H9 (cell line): Measurements from ENCODE around the gene PCGF3. TPM values are rescaled to one million over a fixed set of nuclear protein-coding genes. Genes with fewer than 3 reads are reported as not detected.

ENCODE experiments used
- DNase-seq: peaks from one replicate; pipeline ENCODE4 v3.0.0-alpha.2; 2017
- H2AFZ ChIP-seq: one replicate; pipeline ENCODE4 v1.6.1; 2013; ENCODE audit warnings: mild to moderate bottlenecking, low read length, control low read depth, moderate library complexity
- H2AK5ac ChIP-seq: 2 replicates; pipeline ENCODE4 v1.6.1; 2013; ENCODE audit warnings: low read length, control low read depth, mixed read lengths; ENCODE audit not compliant: insufficient read length
- H2BK120ac ChIP-seq: one replicate; pipeline ENCODE4 v1.6.1; 2013; ENCODE audit warnings: low read depth, mild to moderate bottlenecking, low read length, control low read depth, inconsistent platforms; ENCODE audit not compliant: poor library complexity, severe bottlenecking
- H2BK12ac ChIP-seq: 2 replicates; pipeline ENCODE4 v1.6.1; 2013; ENCODE audit warnings: low read length, control low read depth, mixed read lengths, low read depth; ENCODE audit not compliant: insufficient read length
- H2BK15ac ChIP-seq: 2 replicates; pipeline ENCODE4 v1.6.1; 2013; ENCODE audit warnings: low read depth, low read length, control low read depth
- H2BK20ac ChIP-seq: one replicate; pipeline ENCODE4 v1.6.1; 2013; ENCODE audit warnings: low read depth, mild to moderate bottlenecking, low read length, control low read depth, inconsistent platforms; ENCODE audit not compliant: poor library complexity, severe bottlenecking
- H2BK5ac ChIP-seq: 2 replicates; pipeline ENCODE4 v1.6.1; 2013; ENCODE audit warnings: low read length, control low read depth, mixed read lengths; ENCODE audit not compliant: insufficient read length
- H3K14ac ChIP-seq: 2 replicates; pipeline ENCODE4 v1.6.1; 2013; ENCODE audit warnings: low read length, control low read depth; ENCODE audit not compliant: insufficient read depth
- H3K18ac ChIP-seq: 2 replicates; pipeline ENCODE4 v1.6.1; 2013; ENCODE audit warnings: low read depth, mild to moderate bottlenecking, mixed read lengths, low read length, control low read depth; ENCODE audit not compliant: insufficient read length
- H3K23ac ChIP-seq: 2 replicates; pipeline ENCODE4 v1.6.1; 2013; ENCODE audit warnings: low read length, control low read depth, mixed read lengths, low read depth; ENCODE audit not compliant: insufficient read length
- H3K23me2 ChIP-seq: 2 replicates; pipeline ENCODE4 v1.6.1; 2013; ENCODE audit warnings: low read depth, mild to moderate bottlenecking, mixed read lengths, low read length, control low read depth; ENCODE audit not compliant: insufficient read length, poor library complexity, severe bottlenecking
- H3K27ac ChIP-seq: 2 replicates; pipeline ENCODE4 v1.5.1; 2013; ENCODE audit warnings: low read length, control low read depth, mixed read lengths, low read depth; ENCODE audit not compliant: insufficient read length
- H3K27me3 ChIP-seq: 2 replicates; pipeline ENCODE4 v1.6.1; 2013; ENCODE audit warnings: low read length, control low read depth, inconsistent platforms; ENCODE audit not compliant: insufficient read depth
- H3K4ac ChIP-seq: 2 replicates; pipeline ENCODE4 v1.6.1; 2013; ENCODE audit warnings: low read depth, mild to moderate bottlenecking, control low read depth, inconsistent platforms, low read length, moderate library complexity
- H3K4me1 ChIP-seq: 2 replicates; pipeline ENCODE4 v1.6.1; 2013; ENCODE audit warnings: low read length, control low read depth, inconsistent platforms; ENCODE audit not compliant: insufficient read depth
- H3K4me2 ChIP-seq: 2 replicates; pipeline ENCODE4 v1.6.1; 2013; ENCODE audit warnings: low read length, control low read depth, mixed read lengths; ENCODE audit not compliant: insufficient read length, insufficient read depth
- H3K56ac ChIP-seq: 2 replicates; pipeline ENCODE4 v1.6.1; 2013; ENCODE audit warnings: low read depth, mild to moderate bottlenecking, mixed read lengths, low read length, control low read depth; ENCODE audit not compliant: insufficient read length
- H3K79me1 ChIP-seq: 2 replicates; pipeline ENCODE4 v1.6.1; 2013; ENCODE audit warnings: low read depth, mild to moderate bottlenecking, moderate library complexity, low read length, control low read depth, inconsistent platforms; ENCODE audit not compliant: insufficient read depth, poor library complexity, severe bottlenecking
- H3K79me2 ChIP-seq: 2 replicates; pipeline ENCODE4 v1.6.1; 2013; ENCODE audit warnings: low read length, control low read depth, inconsistent platforms; ENCODE audit not compliant: insufficient read depth
- H3K9ac ChIP-seq: 2 replicates; pipeline ENCODE4 v1.6.1; 2013; ENCODE audit warnings: low read length, control low read depth, mixed read lengths; ENCODE audit not compliant: insufficient read length; ENCODE audit errors: extremely low read depth
- H3K9me3 ChIP-seq: one replicate; pipeline ENCODE4 v1.6.1; 2013; ENCODE audit warnings: low read depth, low read length, inconsistent platforms; ENCODE audit not compliant: control insufficient read depth
- H3T11ph ChIP-seq: one replicate; pipeline ENCODE4 v1.6.1; 2013; ENCODE audit warnings: mild to moderate bottlenecking, low read length, control low read depth, inconsistent platforms
- H4K20me1 ChIP-seq: one replicate; pipeline ENCODE4 v1.6.1; 2013; ENCODE audit not compliant: control insufficient read depth, insufficient read length, insufficient read depth
- H4K5ac ChIP-seq: 2 replicates; pipeline ENCODE4 v1.6.1; 2013; ENCODE audit warnings: low read depth, mild to moderate bottlenecking, mixed read lengths, low read length, control low read depth; ENCODE audit not compliant: insufficient read length
- H4K8ac ChIP-seq: replicated peaks from 2 replicates; pipeline ENCODE4 v1.6.1; 2013; ENCODE audit warnings: low read length, control low read depth, mixed read lengths, low read depth; ENCODE audit not compliant: insufficient read length
- H4K91ac ChIP-seq: 2 replicates; pipeline ENCODE4 v1.6.1; 2013; ENCODE audit warnings: low read depth, mild to moderate bottlenecking, moderate library complexity, mixed read lengths, low read length, control low read depth; ENCODE audit not compliant: insufficient read length
- H3K27ac Mint-ChIP-seq, 3 experiments: 2 replicates in 2 of 3; 3 replicates in 1 of 3; pipeline ENCODE4 v1.8.0; 2020 to 2021; ENCODE audit warnings: mixed read lengths in 3 of 3, mild to moderate bottlenecking in 1 of 3, moderate library complexity in 1 of 3
- H3K27me3 Mint-ChIP-seq: 2 replicates; pipeline ENCODE4 v1.8.0; 2021; ENCODE audit warnings: low read depth, mild to moderate bottlenecking, moderate library complexity, mixed read lengths
- H3K36me3 Mint-ChIP-seq, 3 experiments: 2 replicates in 2 of 3; 3 replicates in 1 of 3; pipeline ENCODE4 v1.8.0; 2020 to 2021; ENCODE audit warnings: low read depth in 3 of 3, mixed read lengths in 3 of 3; ENCODE audit not compliant: insufficient read depth in 1 of 3
- H3K4me1 Mint-ChIP-seq, 2 experiments: 2 replicates each; pipeline ENCODE4 v1.8.0; 2020; ENCODE audit warnings: mixed read lengths in 2 of 2
- H3K4me3 Mint-ChIP-seq, 2 experiments: 2 replicates in 1 of 2; 3 replicates in 1 of 2; pipeline ENCODE4 v1.8.0; 2020 to 2021; ENCODE audit warnings: mild to moderate bottlenecking in 2 of 2, mixed read lengths in 2 of 2, moderate library complexity in 1 of 2
- H3K9me3 Mint-ChIP-seq, 2 experiments: 2 replicates in 1 of 2; 3 replicates in 1 of 2; pipeline ENCODE4 v1.8.0; 2020; ENCODE audit warnings: mild to moderate bottlenecking in 2 of 2, mixed read lengths in 2 of 2, moderate library complexity in 1 of 2
- WGBS: extraction: QIAGEN DNeasy Blood & Tissue Kit; methylation state at CpG from one replicate; pipeline ENCODE4 v1.1.7; 2013; ENCODE audit warnings: missing lambda C conversion rate, low lambda C conversion rate, mixed read lengths; ENCODE audit not compliant: insufficient read length; ENCODE audit errors: extremely low coverage; 5-methylcytosine and 5-hydroxymethylcytosine counted together
- total RNA-seq: library from RNA; stranded (reverse); gene quantifications from 2 replicates; pipeline ENCODE4 v1.2.1, GENCODE V29; 2021
- TF ChIP-seq, protein P1 (sequence below): fragments of 200-600 bp; sonication (generic); conservative IDR thresholded peaks from 3 replicates; pipeline ENCODE4 v1.8.0; 2021; ENCODE audit warnings: antibody characterized with exemption, mild to moderate bottlenecking

Gene PCGF3
- total RNA-seq, 1 experiment from 2014 or later: 43.1 TPM

DNA sequence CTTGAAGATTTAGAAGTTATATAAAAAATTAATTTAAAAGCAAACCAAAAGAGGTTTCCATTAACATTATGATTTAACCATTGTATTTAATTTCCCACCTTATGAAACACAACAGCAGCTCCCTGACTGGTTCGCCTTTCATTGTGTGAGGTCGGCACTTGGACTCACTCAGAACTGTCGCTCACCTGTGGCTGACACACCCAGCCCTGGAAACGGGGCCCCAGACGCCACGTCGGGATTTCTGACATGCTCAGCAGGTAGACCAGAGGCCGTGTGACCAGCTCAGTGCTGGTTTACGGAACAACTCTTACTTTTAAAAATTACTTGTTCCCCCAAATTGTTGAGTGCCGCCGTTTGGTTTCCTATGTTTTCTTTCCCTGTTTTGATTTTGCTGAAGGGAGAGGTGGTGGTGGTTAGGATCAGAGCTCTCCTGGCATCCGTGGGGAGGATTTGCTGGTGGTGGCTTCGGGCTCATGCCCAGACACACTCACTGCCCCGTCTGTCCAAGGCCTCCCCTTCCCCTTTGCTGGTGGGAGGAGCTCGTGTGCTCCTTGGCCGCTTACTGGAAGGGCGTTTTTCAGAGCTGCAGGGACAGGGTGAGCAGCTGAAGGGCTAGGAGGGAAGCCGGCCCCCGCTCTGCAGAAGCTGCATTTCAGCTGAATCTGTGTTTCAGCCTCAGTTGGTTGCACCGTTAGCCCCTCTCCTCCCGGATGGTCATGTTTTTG, 61.1 kb downstream of the PCGF3 start:
- Histone ChIP-seq H4K20me1 (no peaks in the 10 kb centered on the region), H2BK5ac (no peak overlapping the region), H2BK20ac (no peak overlapping the region), H4K5ac (no peak overlapping the region), H3K23ac (no peak overlapping the region), H3K56ac (no peak overlapping the region), H2AFZ (no peak overlapping the region), H2BK120ac (no peak overlapping the region), H3T11ph (no peak overlapping the region), H3K79me2 (peaks cover 2% of the 10 kb centered on the region; the same call in 1 of the 2 replicates), H4K8ac (no peak overlapping the region), H3K27ac (no peak overlapping the region), H3K9ac (no peak overlapping the region), H3K18ac (no peak overlapping the region), H3K79me1 (no peaks in the 10 kb centered on the region), H3K23me2 (no peaks in the 10 kb centered on the region), H2AK5ac (no peak overlapping the region), H3K4me1 (no peaks in the 10 kb centered on the region), H3K9me3 (no peaks in the 10 kb centered on the region), H4K91ac (no peak overlapping the region), H3K14ac (no peak overlapping the region), H2BK15ac (no peak overlapping the region), H2BK12ac (no peak overlapping the region), H3K4me2 (no peak overlapping the region), H3K27me3 (no peaks in the 10 kb centered on the region), H3K4ac (no peak overlapping the region)
- no peak overlapping the region for H3K4me3 Mint-ChIP-seq
- peaks cover 2 to 16% of the 10 kb centered on the region in 2 experiments; a peak in 3 of 5 replicates for H3K9me3 Mint-ChIP-seq
- TF ChIP-seq, protein P1, sequence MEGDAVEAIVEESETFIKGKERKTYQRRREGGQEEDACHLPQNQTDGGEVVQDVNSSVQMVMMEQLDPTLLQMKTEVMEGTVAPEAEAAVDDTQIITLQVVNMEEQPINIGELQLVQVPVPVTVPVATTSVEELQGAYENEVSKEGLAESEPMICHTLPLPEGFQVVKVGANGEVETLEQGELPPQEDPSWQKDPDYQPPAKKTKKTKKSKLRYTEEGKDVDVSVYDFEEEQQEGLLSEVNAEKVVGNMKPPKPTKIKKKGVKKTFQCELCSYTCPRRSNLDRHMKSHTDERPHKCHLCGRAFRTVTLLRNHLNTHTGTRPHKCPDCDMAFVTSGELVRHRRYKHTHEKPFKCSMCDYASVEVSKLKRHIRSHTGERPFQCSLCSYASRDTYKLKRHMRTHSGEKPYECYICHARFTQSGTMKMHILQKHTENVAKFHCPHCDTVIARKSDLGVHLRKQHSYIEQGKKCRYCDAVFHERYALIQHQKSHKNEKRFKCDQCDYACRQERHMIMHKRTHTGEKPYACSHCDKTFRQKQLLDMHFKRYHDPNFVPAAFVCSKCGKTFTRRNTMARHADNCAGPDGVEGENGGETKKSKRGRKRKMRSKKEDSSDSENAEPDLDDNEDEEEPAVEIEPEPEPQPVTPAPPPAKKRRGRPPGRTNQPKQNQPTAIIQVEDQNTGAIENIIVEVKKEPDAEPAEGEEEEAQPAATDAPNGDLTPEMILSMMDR: no peak
- peak overlapping the region; percentile 15 to 86 (median 32); a peak in 6 of 7 replicates for H3K27ac Mint-ChIP-seq
- H3K27me3 Mint-ChIP-seq: peaks cover 4% of the 10 kb centered on the region; the same call in 1 of the 2 replicates
- no CpG with 5 or more reads among the region's 21 CpGs for WGBS
- H3K36me3 Mint-ChIP-seq: peaks cover 55 to 85% (median 81%) of the 10 kb centered on the region in 3 experiments
- peak; percentile 65 for DNase-seq
- H3K4me1 Mint-ChIP-seq: peaks cover 12 to 20% of the 10 kb centered on the region in 2 experiments
